Epidermal melanocyte (primary cell): Measurements from ENCODE around the gene UBE2J2.
A peak's percentile ranks its signal among the peaks of the same experiment; 100 is the strongest.

ENCODE experiments used
- DNase-seq: peaks from one replicate; pipeline ENCODE4 v3.0.0; 2011; ENCODE audit warnings: low spot score; ENCODE audit not compliant: insufficient read length

Gene UBE2J2

DNA sequence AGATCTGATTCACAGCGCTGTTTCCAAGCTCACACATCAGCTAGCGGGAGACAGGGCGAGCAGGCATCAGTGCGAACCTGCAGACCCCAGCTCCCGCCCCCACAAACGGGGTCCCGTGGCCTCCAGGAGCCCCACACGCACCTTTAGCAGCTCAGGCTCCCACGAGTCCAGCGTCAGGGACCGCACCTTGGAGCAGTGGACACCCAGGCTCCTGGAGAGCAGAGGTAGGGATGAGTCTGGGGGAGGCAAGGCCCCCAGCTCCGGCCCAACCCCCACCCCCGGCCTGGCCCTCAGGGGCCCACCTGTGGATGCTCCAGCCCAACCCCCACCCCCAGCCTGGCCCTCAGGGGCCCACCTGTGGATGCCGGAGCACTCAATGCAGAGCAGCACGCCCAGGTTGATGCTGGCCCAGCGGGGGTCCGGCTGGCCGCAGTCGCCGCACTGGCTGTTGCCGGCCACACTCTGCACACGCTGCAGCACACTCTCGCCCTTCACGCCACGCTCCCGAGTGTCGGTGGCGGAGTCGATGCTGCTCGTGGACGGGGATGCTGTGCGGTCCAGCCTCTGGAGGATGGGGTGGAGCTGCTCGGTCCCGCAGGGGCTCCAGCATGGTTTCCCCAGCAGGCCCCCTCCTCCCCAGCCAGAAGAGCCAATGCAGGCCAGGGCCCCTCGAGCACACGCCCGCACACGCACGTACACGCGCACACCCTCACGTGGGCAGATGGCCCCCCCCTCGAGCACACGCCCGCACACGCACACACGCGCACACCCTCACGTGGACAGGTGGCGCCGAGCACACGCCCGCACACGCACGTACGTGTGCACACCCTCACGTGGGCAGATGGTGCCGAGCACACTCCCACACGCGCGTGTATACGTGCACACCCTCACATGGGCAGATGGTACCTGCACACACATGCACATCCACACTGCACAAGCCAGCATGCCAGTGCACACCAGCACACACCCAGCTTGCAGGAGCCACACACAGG lies 22.7 kb upstream of the UBE2J2 start:
- no peak for DNase-seq

DNA sequence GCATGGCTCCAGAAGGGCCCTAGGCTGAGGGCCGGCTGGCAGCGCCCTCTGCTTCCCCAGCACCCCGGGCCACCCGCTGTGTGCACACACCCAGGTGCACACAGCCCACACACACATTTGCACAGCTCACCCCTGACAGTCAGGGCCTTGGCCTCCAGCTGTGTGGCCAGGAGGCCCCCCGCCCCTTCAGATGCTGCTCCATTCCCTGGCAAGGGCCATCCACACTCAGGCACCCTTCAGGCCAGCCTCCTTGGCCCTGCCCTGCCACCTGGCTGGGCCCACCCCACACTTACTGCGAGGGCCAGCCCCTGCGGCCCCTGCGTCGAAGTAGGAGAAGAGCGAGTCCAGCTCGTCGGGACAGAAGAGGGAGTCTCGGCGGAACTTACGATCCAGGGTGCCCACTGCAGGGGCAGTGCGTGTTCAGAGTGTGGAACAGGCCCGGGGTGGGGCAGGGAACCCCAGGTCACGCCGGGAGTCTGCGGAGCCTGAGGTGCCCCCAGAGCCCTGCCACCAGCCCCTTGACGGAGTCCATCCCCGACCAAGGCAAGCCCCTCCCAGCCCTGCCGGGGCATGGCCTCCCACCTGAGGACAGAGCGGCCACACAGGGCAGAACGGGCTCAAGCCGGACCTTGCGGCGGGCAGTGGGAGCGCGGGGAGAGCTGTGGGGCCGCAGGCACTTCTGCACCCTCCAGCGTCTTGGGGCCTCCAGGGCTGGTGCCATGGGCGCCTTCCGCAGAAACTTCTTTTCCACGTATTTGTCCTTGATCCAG lies 21.7 kb upstream of the UBE2J2 start:
- DNase-seq = peak; percentile 11

DNA sequence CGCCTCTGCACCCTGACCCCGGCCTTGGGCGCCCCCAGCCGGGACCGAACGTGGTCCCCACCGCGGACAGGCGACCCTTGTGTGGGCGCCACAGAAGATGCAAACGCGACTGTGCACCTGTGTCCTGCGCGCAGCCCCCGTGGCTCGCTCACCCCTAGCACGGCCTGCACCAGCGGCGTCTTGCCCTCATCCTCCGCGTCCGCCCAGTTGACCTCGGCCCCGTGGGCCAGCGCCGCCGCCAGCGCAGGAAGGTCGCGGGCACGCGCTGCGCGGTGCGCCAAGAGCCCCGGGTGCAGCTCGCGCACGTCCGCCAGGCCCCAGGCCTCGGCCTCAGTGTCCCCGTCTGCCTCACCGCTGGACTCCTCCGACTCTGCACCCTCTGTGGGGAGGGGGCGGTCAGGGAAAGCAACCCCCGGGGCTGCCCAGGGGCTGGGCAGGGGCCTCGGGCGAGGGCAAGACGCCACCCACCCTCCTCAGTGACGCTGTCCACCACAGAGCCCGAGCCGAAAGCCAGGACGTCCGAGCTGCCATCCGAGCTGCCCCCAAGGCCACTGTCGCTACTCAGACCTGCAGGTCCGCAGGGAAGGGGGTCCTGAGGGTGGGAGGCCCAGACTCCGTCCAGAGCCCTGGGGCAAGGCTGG lies 20.7 kb upstream of the UBE2J2 start:
- DNase-seq = no peak

DNA sequence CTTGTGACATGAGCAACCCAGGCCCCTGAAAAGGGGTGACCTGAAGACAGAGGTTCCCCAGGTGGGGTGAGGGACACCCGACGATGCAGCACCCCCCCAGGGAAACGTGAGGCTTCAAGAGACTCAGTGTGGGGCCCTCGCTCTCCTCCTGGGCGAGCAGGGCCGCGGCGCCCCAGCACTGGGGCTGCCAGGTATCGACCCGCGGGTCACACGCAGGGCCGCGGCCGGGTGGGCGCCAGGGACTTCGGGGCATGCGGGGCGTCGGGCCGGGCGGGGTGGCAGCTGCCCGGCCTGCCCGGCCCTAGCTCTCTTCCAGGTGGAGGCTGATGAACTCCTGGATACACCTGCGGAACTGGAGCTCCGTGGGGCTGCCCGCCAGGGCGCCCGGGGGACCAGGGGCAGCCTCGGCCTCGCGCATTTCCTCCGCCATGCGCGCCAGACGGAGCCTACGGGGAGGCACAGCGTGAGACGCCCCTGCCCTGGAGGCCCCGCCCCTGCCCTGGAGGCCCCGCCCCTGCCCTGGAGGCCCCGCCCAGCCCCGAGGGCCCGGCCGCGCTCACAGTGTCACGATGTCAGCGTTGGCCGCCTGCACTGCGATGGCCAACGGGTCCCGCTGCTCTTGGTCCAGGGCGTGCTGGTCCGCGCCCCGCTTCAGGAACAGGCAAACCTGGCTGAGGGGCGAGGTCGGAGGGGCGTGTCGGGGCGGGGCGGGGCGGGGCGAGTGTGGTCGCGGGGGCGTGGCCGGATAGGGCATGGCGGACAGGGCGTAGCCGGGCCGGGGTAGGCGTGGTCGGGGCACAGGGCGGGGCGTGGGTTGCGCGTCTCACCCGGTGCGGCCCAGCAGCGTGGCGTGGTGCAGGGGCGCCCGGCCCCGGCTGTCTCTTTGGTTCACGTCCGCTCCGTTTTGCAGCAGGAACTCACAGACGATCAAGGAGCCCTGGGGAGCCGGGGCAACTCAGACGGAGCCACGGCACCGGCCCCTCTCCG lies 19.9 kb upstream of the UBE2J2 start:
- DNase-seq = no peak

DNA sequence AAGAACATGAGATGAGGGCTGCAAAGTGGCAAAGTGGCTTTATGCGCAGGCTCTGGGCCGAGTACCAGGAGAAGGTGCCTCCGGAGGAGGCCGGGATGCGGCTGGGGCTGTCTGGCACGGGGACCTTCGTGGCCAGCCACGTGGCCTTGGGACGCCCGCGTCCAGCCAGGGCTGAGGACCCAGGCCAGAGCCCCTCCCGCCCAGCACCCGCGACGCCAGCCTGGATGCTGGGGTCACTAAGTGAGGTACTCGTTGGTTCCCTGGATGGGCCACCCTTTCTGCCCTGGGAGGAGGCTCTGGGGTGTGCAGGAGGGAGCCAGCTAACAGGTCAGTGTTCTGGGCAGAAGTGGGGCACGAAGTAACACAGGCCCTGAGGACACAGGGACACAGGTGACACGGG lies 19.2 kb upstream of the UBE2J2 start:
- no peak for DNase-seq

DNA sequence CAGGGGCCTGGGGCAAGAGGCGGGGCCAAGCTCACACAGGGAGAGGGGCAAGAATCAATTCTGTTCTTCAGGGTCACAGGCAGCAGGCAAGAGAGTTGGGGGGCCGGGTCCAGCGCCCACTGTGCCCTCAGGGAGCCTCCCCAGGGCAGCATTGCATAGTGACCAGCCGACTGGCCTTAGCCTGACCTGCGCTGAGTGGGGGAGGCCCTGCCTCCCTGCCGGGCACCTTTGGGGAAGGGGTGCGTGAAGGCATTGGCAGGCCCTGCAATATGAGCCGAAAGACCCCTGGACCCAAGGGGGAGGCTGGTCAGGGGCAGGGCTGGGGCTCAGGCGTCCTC lies 18.8 kb upstream of the UBE2J2 start:
- DNase-seq = no peak

DNA sequence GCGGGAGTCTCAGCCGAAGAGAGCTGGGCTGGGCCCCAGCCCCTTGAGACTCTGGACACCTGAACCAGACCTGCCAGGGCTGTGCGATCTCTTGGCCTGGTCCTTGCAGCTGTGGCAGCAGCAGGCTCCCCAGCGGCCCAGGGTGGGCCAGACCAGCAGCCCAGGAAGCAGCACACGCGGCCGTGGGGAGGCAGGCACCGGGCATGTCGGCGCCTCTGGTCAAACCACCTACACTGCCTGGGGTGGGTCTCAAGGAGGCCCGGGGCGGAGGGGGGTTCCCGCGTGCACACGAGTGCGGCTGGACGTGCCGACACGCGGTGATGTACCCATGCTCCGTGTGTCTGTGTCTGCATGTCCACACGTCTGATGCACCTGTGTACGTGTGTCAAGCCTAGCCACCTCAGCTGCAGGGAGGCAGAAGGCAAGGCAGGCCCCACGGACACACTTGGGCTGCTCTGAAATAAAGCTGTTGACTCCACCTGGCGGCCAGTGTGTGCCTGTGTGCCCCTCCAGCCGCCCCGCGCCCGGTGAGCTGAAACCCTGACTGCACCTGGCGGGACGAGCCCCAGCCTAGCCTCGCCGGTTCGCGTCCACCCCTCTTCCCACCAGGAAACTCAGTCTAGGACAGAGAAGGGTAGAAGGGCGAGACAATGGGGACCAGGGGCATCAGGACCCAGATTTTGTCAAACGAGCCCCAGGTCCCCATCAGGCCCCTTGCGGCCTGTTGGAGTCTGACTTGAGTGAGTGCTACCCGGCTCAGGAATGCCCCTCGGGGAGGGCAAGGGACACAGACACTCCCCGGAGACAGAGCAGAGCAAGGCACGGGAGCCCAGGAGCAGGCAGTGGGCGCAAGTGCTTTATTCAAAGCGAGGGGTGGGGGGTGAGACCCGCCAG lies 18.1 kb upstream of the UBE2J2 start:
- DNase-seq = peak; percentile 71

DNA sequence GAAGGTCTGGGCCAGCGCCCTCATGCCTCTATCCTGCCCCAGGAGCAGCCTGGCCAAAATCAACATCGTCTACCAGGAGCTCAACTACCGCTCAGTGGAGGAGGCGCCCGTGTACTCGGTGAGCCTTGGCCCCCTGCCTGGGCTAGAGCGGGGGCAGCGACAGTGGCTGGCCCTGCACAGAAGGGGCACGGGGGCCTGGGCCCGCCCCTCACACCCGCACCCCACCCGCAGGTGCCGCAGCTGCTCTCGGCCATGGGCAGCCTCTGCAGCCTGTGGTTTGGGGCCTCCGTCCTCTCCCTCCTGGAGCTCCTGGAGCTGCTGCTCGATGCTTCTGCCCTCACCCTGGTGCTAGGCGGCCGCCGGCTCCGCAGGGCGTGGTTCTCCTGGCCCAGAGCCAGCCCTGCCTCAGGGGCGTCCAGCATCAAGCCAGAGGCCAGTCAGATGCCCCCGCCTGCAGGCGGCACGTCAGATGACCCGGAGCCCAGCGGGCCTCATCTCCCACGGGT lies 17.4 kb upstream of the UBE2J2 start:
- DNase-seq = no peak

DNA sequence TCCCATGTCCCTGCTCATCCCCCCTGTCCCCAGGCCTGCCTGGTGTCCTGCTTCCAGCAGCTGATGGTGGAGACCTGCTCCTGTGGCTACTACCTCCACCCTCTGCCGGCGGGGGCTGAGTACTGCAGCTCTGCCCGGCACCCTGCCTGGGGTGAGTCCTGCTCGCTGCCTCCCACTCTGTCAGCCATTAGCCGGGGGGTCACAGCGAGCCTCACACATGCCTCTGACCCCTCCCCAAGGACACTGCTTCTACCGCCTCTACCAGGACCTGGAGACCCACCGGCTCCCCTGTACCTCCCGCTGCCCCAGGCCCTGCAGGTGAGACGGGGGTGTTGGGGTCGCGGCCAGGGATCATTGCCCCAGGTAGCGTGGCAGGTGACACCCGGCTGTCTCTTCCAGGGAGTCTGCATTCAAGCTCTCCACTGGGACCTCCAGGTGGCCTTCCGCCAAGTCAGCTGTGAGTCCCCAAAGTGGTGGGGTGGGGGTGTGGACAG lies 16.6 kb upstream of the UBE2J2 start:
- DNase-seq = peak; percentile 76

DNA sequence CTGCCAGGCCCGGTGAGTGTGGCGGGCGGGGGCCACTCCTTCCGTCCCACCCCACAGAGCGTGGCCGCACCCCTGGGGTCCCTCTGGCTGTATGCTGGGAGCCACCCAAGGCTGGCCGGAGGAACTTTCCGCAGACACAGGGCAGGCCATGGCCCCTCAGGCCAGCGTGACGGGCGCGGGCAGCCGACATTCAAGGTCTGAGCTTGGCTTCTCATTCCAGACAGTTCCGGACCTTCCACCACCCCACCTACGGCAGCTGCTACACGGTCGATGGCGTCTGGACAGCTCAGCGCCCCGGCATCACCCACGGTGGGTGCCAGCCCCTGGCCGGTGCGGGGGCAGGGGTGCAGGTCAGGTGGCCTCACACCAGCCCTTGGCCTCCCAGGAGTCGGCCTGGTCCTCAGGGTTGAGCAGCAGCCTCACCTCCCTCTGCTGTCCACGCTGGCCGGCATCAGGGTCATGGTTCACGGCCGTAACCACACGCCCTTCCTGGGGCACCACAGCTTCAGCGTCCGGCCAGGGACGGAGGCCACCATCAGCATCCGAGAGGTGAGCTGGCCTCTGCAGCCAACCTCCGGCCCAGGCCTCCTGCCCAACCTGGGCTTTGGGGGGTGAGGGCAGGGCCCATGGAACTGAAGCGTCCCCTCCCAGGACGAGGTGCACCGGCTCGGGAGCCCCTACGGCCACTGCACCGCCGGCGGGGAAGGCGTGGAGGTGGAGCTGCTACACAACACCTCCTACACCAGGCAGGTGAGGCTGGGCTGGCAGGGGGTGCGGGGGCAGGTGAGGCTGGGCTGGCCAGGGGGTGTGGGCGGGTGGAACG lies 13.8 kb upstream of the UBE2J2 start:
- DNase-seq = no peak

DNA sequence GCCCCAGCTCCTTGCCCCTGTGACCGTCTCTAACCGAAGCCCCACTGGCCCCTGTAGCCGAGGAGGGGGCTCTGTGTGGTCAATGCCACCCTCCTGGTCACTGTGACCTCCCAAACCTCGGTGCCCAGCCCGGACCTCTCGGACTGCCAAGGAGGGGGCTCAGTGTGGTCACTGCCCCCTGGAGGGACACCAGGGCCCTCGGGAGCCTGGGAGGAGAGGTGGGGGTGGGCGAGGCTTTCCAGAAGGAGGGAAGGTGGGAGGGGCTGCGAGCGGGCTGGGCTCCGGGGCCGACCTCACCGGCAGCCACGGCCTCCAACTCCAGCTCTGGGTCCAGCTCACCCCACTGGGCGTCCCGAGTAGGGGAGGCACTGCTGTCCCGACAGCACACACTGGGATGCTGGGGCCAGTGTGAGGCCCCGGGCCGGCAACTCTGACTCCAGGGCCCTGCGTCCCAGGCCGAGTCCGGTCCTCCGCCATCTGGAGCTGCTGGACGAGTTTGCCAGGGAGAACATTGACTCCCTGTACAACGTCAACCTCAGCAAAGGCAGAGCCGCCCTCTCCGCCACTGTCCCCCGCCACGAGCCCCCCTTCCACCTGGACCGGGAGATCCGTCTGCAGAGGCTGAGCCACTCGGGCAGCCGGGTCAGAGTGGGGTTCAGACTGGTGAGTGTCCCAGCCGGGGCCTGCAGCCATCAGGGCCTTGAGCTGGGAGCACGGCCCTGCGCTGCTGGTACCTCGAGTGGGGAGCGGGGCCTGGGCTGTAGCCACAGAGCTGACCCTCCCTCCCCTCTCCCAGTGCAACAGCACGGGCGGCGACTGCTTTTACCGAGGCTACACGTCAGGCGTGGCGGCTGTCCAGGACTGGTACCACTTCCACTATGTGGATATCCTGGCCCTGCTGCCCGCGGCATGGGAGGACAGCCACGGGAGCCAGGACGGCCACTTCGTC lies 12.9 kb upstream of the UBE2J2 start:
- no peak for DNase-seq

DNA sequence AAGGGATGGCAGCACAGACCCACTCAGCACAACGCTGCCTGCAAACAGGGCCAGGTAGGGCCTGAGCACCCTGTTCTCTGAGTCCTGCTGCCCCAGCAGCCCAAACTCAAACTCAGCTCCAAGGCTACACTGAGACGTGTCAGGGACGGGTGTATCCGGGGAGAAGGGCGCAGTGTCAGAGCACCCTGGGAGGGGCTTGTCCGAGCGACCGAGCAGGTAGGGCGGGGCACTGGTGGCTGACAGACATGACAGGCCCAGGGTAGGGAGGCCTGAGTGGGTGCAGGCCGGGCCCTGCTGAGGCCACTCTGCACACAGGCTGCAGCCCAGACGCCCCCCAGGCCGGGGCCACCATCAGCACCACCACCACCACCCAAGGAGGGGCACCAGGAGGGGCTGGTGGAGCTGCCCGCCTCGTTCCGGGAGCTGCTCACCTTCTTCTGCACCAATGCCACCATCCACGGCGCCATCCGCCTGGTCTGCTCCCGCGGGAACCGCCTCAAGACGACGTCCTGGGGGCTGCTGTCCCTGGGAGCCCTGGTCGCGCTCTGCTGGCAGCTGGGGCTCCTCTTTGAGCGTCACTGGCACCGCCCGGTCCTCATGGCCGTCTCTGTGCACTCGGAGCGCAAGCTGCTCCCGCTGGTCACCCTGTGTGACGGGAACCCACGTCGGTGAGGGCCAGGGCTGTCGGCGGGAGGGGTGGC lies 12.1 kb upstream of the UBE2J2 start:
- DNase-seq = no peak

DNA sequence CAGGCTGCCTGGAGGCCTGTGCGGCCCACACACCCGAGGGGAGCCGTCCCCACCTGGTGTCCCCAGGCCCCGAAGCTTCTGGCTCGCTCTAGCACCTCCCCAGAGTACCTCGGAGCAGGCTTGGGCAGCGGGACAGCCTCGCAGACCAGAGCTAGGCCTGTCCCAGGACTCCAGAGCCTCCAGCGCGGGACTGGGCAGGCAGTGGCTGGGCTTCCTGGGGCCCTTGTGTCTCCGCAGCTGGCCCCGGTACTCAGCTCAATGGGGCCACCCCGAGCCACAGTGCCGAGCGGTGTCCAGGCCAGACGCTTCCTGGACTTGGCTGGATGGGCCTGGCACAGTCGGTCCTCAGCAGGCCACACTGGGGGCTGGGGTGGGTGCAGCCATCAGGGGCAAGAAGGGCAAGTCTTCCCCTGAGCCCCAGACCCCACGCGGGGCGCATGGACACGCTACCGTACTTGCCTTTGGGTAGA lies 11.5 kb upstream of the UBE2J2 start:
- DNase-seq = no peak

DNA sequence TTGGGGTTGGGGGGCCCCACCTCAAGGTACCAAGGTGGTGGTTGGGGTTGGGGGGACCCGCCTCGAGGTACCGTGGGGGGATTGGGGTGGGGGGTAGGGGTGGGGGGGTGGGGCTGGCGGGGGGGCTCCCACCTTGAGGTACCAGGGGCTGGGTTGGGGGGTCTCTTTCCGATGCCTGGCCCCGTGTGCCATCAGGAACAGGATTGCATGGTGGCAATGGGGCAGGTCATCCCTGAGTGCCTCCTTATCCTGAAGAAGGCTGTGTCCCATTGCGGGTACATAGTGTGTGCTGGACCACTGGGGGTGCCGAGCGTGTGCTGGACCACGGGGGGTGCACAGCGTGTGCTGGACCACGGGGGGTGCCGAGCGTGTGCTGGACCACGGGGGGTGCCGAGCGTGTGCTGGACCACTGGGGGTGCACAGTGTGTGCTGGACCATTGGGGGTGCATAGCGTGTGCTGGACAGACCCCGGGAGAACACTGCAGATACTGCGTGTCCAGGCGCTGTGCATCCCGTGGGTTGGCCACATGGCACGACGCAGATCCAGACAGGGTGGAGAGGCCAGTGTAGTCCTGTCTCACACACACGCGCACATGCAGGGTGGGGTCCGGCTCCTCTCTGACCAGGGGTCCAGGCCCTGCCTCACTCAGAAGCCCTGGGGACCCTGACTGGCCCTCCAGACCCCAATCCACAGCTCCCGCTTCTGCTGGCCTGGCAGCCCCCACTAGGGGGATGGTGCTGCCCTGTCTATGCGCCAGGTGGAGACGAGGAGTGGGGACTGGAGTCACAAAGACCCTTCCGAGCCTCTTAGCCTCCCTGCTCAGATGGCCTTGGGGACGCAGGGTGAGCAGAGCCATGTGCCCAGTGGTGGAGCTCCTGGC lies 10.8 kb upstream of the UBE2J2 start:
- DNase-seq = no peak

DNA sequence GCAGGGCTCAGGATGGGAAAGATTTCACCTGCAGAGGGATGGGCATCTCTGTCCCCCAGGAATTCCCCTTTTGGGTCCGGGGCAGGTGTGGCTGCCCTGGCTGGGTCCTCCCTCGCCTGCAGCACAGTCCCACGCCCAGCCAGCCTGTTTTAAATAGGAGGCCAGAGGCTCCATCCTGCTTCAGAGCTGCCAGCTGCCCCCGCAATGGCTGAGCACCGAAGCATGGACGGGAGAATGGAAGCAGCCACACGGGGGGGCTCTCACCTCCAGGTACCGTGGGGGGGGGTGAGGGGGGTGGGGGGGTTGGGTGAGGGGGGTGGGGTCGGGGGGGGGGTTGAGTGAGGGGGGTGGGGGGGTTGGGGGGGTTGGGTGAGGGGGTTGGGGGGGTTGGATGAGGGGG lies 10.2 kb upstream of the UBE2J2 start:
- peak; percentile 57 for DNase-seq

DNA sequence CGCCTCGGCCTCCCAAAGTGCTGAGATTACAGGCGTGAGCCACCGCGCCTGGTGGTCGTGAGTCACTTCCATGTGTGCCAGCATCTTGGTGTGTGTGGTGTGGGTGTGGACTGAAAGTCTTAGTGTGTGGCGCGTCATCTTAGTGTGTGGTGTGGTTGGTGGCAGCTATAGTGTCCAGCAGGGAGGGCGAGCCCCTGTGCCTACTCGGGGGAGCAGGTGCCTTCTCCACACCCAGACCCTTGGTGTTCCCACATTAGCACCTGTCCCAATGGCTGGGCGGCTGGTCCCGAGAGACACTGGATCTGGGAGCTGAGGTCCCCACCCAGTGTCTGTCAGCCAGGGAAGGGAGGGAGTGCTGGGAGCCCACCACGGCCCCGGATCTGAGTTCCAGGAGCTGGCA lies 9.3 kb upstream of the UBE2J2 start:
- DNase-seq = no peak
